SK-N-SH (cell line): ENCODE measurements around the gene KRT17.
"Not testable (repeated sequence)": the region's sequence is repeated elsewhere in the genome, so short reads cannot be mapped to it uniquely, and the experiment has no call there.

Experiments used
- EP300 ChIP-seq, 2 experiments: IDR thresholded peaks; 2 replicates each; pipeline versions ENCODE4 v1.4.0 to v1.6.1; 2012; ENCODE audit warnings: borderline replicate concordance in 1 of 2, low read depth in 1 of 2, low read length in 1 of 2
- EZH2phosphoT487 ChIP-seq: fragments of 200-600 bp; sonication (generic); IDR thresholded peaks from 2 replicates; pipeline ENCODE4 v1.6.1; 2017; ENCODE audit warnings: low read depth, mixed run types, mild to moderate bottlenecking, antibody characterized with exemption, moderate library complexity, borderline replicate concordance
- POLR2AphosphoS5 ChIP-seq: IDR thresholded peaks from 2 replicates; pipeline ENCODE4 v1.6.1; 2012; ENCODE audit warnings: low read depth, low read length
- SMC3 ChIP-seq: IDR thresholded peaks from 2 replicates; pipeline ENCODE4 v1.6.1; 2012; ENCODE audit warnings: low read depth, low read length, improper control_type of control experiment

DNA sequence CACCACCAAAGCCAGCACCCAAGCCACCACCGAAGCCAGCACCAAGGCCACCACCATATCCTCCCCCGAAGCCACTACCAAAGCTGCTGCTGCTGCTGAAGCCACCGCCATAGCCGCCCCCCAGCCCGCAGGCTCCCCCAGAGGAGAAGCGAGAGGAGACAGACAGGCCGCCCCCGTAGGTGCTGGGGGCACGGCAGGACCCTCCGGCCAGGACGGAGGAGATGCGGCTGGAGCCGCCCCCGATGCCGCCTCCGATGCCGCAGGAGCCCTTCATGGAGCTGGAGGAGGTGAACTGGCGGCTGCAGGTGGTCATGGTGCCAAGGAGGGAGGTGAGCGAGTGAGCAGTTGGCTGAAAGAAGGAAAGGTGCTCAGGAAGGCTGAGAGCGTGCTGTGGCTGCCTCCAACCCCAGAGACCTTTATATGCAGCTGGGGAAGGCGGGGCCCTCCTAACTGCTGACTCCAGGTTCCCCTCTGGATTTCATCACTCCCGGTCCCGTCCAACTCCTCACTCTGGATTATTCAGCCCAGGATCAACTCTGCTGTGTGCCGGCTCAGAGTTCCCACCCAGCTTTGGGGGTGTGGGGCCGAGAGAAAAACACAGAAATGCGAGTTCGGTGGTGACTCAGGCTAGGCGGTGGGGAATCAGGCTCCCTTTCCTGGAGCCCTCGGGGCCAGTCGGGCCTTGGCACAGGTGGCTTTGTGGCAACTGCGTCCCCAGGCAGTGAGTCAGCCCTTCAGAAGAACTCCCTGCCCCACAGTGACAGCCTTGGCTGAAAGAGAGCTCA lies 11.8 kb downstream of the KRT17 start, which contains the start of gene KRT16:
- TF ChIP-seq EZH2phosphoT487; POLR2AphosphoS5; SMC3; EP300 (IDR thresholded peaks at IDR 0.05; ENCODE audit: borderline replicate concordance in 1 of 2, low read depth in 1 of 2, low read length in 1 of 2): not testable (repeated sequence)
